Thoracic aorta (tissue), 2 donors: ENCODE results near the gene CDK13. TPM values are rescaled to one million over a fixed set of nuclear protein-coding genes. Genes with fewer than 3 reads are reported as not detected.
"Not testable (repeated sequence)": the region's sequence is repeated elsewhere in the genome, so short reads cannot be mapped to it uniquely, and the experiment has no call there.

ENCODE experiments used
- ATAC-seq: fragments of 150-250 bp; one replicate; pipeline ENCODE4 v1.8.0; 2017; ENCODE audit warnings: low read depth; ENCODE audit not compliant: insufficient number of reproducible peaks, low FRiP score
- DNase-seq: peaks from one replicate; pipeline ENCODE4 v3.0.0-alpha.2; 2020; ENCODE audit warnings: low spot score
- H3K27ac ChIP-seq, 2 donors: fragments of 200-600 bp; sonication (generic); 1 replicate in 1 of 2; 2 replicates in 1 of 2; pipeline ENCODE4 v1.5.1; 2016; ENCODE audit warnings: mild to moderate bottlenecking in 2 of 2, moderate library complexity in 2 of 2
- H3K27me3 ChIP-seq: fragments of 200-600 bp; sonication (generic); replicated peaks from 2 replicates; pipeline ENCODE4 v1.6.0; 2016; ENCODE audit warnings: mild to moderate bottlenecking; ENCODE audit not compliant: insufficient read depth
- H3K36me3 ChIP-seq: fragments of 200-600 bp; sonication (generic); one replicate; pipeline ENCODE4 v1.5.1; 2016
- H3K4me1 ChIP-seq, 2 donors: fragments of 200-600 bp; sonication (generic); 1 replicate in 1 of 2; 2 replicates in 1 of 2; pipeline versions ENCODE4 v1.5.1 to v1.6.0; 2016; ENCODE audit warnings: low read depth in 2 of 2, mild to moderate bottlenecking in 1 of 2; ENCODE audit not compliant: control insufficient read depth in 1 of 2
- H3K4me3 ChIP-seq: fragments of 200-600 bp; sonication (generic); 2 replicates; pipeline ENCODE4 v1.5.1; 2016; ENCODE audit warnings: mild to moderate bottlenecking
- H3K9me3 ChIP-seq: fragments of 200-600 bp; sonication (generic); 2 replicates; pipeline ENCODE4 v1.5.1; 2016
- total RNA-seq, 2 donors: library from RNA; depleted of rRNA; stranded (reverse); fragments of >200 nt; gene quantifications; one replicate each; pipeline versions ENCODE4 v1.1.0 to v1.2.3, GENCODE V29; 2016
- TF ChIP-seq, protein P1 (sequence below): fragments of 200-600 bp; sonication (generic); IDR thresholded peaks from one replicate; pipeline ENCODE4 v1.5.1; 2019; ENCODE audit warnings: antibody characterized with exemption

The CDK13 gene
- total RNA-seq, 2 donors from 2014 or later = 61.3 to 107 TPM

DNA sequence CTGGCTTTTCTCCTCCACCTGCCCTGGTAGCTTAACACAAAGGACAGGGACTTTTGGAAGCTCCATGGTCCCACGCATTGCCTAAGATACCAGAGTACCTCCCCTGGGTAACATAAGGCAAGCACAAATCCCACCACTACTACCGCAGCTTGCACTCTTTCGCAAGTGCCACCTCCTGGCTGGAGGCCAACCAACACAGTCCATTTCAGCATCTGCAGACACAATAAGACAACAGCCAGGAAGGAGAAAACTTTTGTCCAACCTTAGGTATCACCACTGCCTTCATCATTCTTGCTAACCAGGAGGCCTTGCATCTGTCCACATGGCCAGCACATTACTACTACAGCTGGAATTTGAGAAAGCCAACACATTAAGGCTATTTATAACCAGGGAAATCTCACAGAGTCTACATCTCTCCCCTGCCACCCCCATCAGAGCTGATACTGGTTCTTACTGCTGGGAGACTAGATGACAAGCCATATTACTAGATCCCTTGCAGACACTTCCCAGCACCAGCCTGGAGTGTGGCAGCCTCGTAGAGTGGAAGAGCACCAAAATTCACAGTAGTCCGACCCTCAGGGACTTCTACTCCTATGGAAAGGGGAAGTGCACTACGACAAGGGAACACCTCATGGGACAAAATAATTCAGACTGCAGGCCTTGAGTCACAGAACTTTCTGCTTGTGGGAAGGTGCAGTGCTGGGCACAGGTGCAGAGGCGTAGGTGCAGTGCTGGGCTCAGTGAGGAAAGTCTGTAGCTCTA lies 39.8 kb upstream of the CDK13 start:
- peaks cover 4% of the 10 kb centered on the region for H3K9me3 ChIP-seq
- TF ChIP-seq, protein P1, sequence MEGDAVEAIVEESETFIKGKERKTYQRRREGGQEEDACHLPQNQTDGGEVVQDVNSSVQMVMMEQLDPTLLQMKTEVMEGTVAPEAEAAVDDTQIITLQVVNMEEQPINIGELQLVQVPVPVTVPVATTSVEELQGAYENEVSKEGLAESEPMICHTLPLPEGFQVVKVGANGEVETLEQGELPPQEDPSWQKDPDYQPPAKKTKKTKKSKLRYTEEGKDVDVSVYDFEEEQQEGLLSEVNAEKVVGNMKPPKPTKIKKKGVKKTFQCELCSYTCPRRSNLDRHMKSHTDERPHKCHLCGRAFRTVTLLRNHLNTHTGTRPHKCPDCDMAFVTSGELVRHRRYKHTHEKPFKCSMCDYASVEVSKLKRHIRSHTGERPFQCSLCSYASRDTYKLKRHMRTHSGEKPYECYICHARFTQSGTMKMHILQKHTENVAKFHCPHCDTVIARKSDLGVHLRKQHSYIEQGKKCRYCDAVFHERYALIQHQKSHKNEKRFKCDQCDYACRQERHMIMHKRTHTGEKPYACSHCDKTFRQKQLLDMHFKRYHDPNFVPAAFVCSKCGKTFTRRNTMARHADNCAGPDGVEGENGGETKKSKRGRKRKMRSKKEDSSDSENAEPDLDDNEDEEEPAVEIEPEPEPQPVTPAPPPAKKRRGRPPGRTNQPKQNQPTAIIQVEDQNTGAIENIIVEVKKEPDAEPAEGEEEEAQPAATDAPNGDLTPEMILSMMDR = no peak
- H3K27me3 ChIP-seq = no peaks in the 10 kb centered on the region
- DNase-seq = no peak
- ATAC-seq = no peak
- H3K36me3 ChIP-seq = no peaks in the 10 kb centered on the region
- no peak overlapping the region for H3K27ac ChIP-seq
- H3K4me1 ChIP-seq = no peaks in the 10 kb centered on the region
- no peak overlapping the region for H3K4me3 ChIP-seq

DNA sequence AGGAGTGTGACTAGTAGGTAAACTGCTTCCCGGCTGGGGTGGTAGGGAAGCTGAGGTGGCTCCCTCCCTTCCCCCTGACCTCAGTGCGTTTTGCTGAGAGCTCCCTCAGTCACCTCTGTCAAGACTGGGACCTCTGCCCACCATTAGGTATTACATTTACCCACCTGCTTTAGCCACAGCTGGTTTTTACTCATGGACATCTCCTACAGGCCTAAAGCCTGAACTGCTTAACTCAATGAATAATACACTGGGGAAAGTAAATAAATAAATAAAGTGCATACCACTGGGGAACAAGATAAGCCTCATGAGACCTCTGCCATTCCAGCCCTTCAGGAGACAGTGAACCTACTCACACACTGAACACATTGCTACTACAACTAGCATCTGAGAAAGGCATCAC lies 38.9 kb upstream of the CDK13 start:
- ATAC-seq = no peak
- no peaks in the 10 kb centered on the region for H3K27me3 ChIP-seq

DNA sequence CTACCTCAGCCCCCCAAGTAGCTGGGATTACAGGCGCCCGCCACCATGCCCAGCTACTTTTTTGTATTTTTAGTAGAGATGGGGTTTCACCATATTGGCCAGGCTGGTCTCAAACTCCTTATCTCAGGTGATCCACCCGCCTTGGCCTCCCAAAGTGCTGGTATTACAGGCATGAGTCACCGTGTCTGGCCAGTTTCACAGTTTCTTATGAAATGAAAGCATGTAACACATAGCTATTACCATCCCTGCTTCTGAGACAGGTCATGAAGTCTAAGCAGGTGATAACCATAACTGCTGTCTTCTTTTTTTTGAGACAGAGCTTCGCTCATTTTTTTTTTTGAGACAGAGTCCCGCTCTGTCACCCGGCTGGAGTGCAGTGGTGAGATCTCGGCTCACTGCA lies 34.2 kb upstream of the CDK13 start:
- not testable (repeated sequence) for ATAC-seq, H3K4me1 ChIP-seq, H3K27ac ChIP-seq, H3K27me3 ChIP-seq, H3K4me3 ChIP-seq, H3K9me3 ChIP-seq, DNase-seq, H3K36me3 ChIP-seq

More for the DNA sequence above, 38.9 kb upstream of the CDK13 start:
- Histone ChIP-seq H3K9me3 (peaks cover 4% of the 10 kb centered on the region), H3K4me1 (no peaks in the 10 kb centered on the region), H3K27ac (no peak overlapping the region), H3K4me3 (no peak overlapping the region), H3K36me3 (no peaks in the 10 kb centered on the region)
- TF ChIP-seq, protein P1 = no peak
- no peak for DNase-seq

DNA sequence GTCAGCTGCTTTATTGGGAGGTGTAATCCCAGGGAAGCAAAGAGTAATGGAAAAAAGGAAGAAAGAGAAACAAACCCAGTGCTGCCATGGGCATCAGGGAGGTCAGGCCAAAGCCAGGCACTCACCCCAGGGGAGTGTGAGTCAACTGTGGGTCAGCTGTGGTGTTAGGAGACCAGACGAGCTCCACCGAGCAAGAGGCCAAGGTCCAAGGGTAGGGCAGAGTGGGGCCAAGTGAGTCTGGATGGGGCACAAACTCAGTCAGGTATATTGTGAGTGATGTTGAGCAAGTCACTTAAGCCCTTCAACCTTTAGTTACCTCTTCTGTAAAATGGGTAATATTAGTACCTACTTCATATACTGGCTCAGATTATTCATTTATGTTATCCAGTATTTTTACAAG lies 30.4 kb upstream of the CDK13 start:
- H3K4me1 ChIP-seq = no peaks in the 10 kb centered on the region
- no peak overlapping the region for H3K4me3 ChIP-seq
- ATAC-seq = no peak
- H3K27ac ChIP-seq = no peak overlapping the region
- H3K36me3 ChIP-seq = no peaks in the 10 kb centered on the region
- no peaks in the 10 kb centered on the region for H3K27me3 ChIP-seq
- no peaks in the 10 kb centered on the region for H3K9me3 ChIP-seq
- TF ChIP-seq, protein P1 = no peak
- DNase-seq = no peak

DNA sequence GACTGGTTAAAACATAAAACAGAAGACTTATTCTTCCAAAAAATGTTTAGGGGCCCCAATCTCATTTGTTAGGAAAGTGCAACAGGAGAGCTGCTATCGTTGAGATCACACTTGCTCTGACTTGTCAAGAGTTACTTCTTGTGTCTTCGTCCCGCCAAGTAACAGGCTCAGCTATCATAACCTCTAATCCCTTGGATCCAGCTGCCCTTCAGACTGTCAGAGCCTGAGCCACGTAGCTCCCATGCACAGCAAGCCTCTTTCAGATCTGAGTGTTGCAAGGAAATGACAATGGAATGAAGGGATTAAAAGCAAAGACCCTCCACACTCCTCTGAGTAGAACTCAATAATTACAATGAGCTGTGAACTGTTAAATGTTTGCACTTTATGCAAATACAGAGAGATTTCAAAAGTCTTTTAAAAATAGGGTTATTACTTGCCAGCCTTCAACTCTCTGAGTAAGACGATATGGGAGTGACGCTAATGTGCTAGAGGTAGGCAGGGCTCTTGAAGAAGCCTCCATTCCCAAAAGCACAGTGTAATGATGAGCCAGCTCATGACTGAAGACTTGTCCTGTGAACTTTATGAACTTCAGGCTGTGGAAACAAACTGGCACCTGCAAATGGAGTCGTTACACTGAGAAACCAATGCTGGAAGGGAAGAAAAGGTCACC lies 28.4 kb upstream of the CDK13 start:
- Histone ChIP-seq H3K4me3 (no peak overlapping the region), H3K4me1 (no peaks in the 10 kb centered on the region), H3K9me3 (no peaks in the 10 kb centered on the region), H3K36me3 (no peaks in the 10 kb centered on the region), H3K27me3 (no peaks in the 10 kb centered on the region), H3K27ac (no peak overlapping the region)
- DNase-seq = no peak
- TF ChIP-seq, protein P1 = no peak
- no peak for ATAC-seq
